HCT116 (cell line): ENCODE results near the gene ZSWIM5. TPM values are rescaled to one million over a fixed set of nuclear protein-coding genes. Genes with fewer than 3 reads are reported as not detected.
"Not testable (repeated sequence)": the region's sequence is repeated elsewhere in the genome, so short reads cannot be mapped to it uniquely, and the experiment has no call there.

Experiments used
- ATAC-seq: fragments of 200-7000 bp; cut with Tn5 transposase; 2 replicates; pipeline ENCODE4 v1.9.1; 2020; ENCODE audit warnings: mild to moderate bottlenecking, moderate library complexity
- BruUV-seq: library from RNA; stranded (reverse); fragments of 400-500 nt; replicated peaks from 2 replicates; lab custom pipeline; 2021; lab: Mats Ljungman, UMichigan
- CTCF ChIA-PET: fragments of 300-600 bp; sonication (Branson Sonifier 250); formaldehyde crosslinking; loops from one replicate; lab custom pipeline; 2021; ENCODE audit warnings: antibody characterized with exemption; lab: Charles Lee
- POLR2A ChIA-PET: fragments of 300-600, 350-600 bp; sonication (Branson Sonifier 250); formaldehyde crosslinking; loops from one replicate; lab custom pipeline; 2021; ENCODE audit warnings: antibody characterized with exemption; lab: Charles Lee
- RAD21 ChIA-PET, 2 experiments: fragments of 300-600 bp; sonication (Branson Sonifier 250); formaldehyde crosslinking; loops; one replicate each; lab custom pipeline; 2023; ENCODE audit warnings: low total read pairs in 2 of 2; ENCODE audit not compliant: uncharacterized antibody in 2 of 2, unreplicated experiment in 2 of 2, low non-redundant PET in 1 of 2; lab: Charles Lee
- DNase-seq: peaks from one replicate; pipeline ENCODE4 v3.0.0-alpha.2; 2010; ENCODE audit warnings: low read depth, low spot score
- H2AFZ ChIP-seq: fragments of 200-600 bp; shearing (Covaris generic), sonication (generic); 2 replicates; pipeline ENCODE4 v1.6.1; 2017; ENCODE audit warnings: low read depth, mixed run types, mixed read lengths, antibody characterized with exemption, low read length; ENCODE audit not compliant: poor library complexity, severe bottlenecking
- H3K27ac ChIP-seq: 2 replicates; pipeline ENCODE4 v1.5.1; 2012; ENCODE audit warnings: low read depth, low read length
- H3K27me3 ChIP-seq: fragments of 200-600 bp; sonication (generic); 2 replicates; pipeline ENCODE4 v1.6.1; 2016; ENCODE audit warnings: mixed run types, low read length, mixed read lengths; ENCODE audit not compliant: insufficient read depth
- H3K36me3 ChIP-seq, 2 experiments: fragments of 200-500 bp in 1 of 2; fragments of 200-600 bp in 1 of 2; sonication (Bioruptor generic) in 1 of 2; sonication (generic) in 1 of 2; 2 replicates each; pipeline versions ENCODE4 v1.5.1 to v1.6.1; 2014 to 2016; ENCODE audit warnings: low read length in 2 of 2, inconsistent platforms in 1 of 2, mixed read lengths in 1 of 2, mixed run types in 1 of 2; ENCODE audit not compliant: insufficient read depth in 2 of 2, control insufficient read depth in 1 of 2
- H3K4me1 ChIP-seq, 2 experiments: fragments of 200-600 bp in 1 of 2; sonication (generic) in 1 of 2; 2 replicates each; pipeline versions ENCODE4 v1.5.1 to v1.6.1; 2012 to 2017; ENCODE audit warnings: low read length in 2 of 2, inconsistent platforms in 1 of 2, mild to moderate bottlenecking in 1 of 2, mixed read lengths in 1 of 2, mixed run types in 1 of 2, moderate library complexity in 1 of 2; ENCODE audit not compliant: insufficient read depth in 2 of 2, control insufficient read depth in 1 of 2
- H3K4me2 ChIP-seq: fragments of 200-600 bp; sonication (generic); 2 replicates; pipeline ENCODE4 v1.6.1; 2017; ENCODE audit warnings: mixed run types, low read length, mixed read lengths
- H3K4me3 ChIP-seq, 2 experiments: fragments of 200-600 bp in 1 of 2; sonication (generic) in 1 of 2; replicated peaks in 1 of 2; 2 replicates each; pipeline ENCODE4 v1.5.1; 2011 to 2016; ENCODE audit warnings: low read length in 2 of 2, control low read depth in 1 of 2, low read depth in 1 of 2, mild to moderate bottlenecking in 1 of 2, mixed read lengths in 1 of 2, mixed run types in 1 of 2
- H3K79me2 ChIP-seq: fragments of 200-600 bp; sonication (generic); 2 replicates; pipeline ENCODE4 v1.6.1; 2017; ENCODE audit warnings: mild to moderate bottlenecking, mixed run types, low read length, moderate library complexity, mixed read lengths; ENCODE audit not compliant: insufficient read depth
- H3K9ac ChIP-seq: fragments of 200-600 bp; sonication (generic); 2 replicates; pipeline ENCODE4 v1.6.1; 2016; ENCODE audit warnings: low read length, mixed read lengths
- H3K9me2 ChIP-seq: fragments of 200-600 bp; sonication (generic), shearing (Covaris generic); 2 replicates; pipeline ENCODE4 v1.6.1; 2017; ENCODE audit warnings: mixed run types, mild to moderate bottlenecking, moderate library complexity; ENCODE audit not compliant: insufficient read depth
- H3K9me3 ChIP-seq, 2 experiments: fragments of 200-500 bp in 1 of 2; fragments of 200-600 bp in 1 of 2; sonication (Bioruptor generic) in 1 of 2; sonication (generic) in 1 of 2; 2 replicates each; pipeline ENCODE4 v1.6.1; 2014 to 2017; ENCODE audit warnings: low read length in 2 of 2, mixed read lengths in 2 of 2, inconsistent platforms in 1 of 2, low read depth in 1 of 2, mild to moderate bottlenecking in 1 of 2, mixed run types in 1 of 2, moderate library complexity in 1 of 2; ENCODE audit not compliant: control insufficient read depth in 1 of 2, insufficient read depth in 1 of 2
- H4K20me1 ChIP-seq: fragments of 200-600 bp; sonication (generic), shearing (Covaris generic); 2 replicates; pipeline ENCODE4 v1.6.1; 2017; ENCODE audit warnings: mixed run types, mild to moderate bottlenecking, moderate library complexity; ENCODE audit not compliant: insufficient read depth
- ELF1 ChIP-seq: IDR thresholded peaks from 2 replicates; pipeline ENCODE4 v1.6.1; 2012; ENCODE audit warnings: low read depth, borderline replicate concordance
- EZH2phosphoT487 ChIP-seq: fragments of 200-600 bp; IDR thresholded peaks from 2 replicates; pipeline ENCODE4 v1.6.1; 2018; ENCODE audit warnings: antibody characterized with exemption, borderline replicate concordance
- JUND ChIP-seq: IDR thresholded peaks from 2 replicates; pipeline ENCODE4 v1.6.1; 2012
- POLR2A ChIP-seq: IDR thresholded peaks from 2 replicates; pipeline ENCODE4 v1.7.0; 2011; ENCODE audit warnings: borderline replicate concordance; ENCODE audit not compliant: insufficient read depth, insufficient read length; ENCODE audit errors: extremely low read depth
- SRF ChIP-seq: IDR thresholded peaks from 2 replicates; pipeline ENCODE4 v1.6.1; 2012; ENCODE audit warnings: low read depth
- ZFX ChIP-seq: fragments of 450-650 bp; IDR thresholded peaks from 2 replicates; pipeline ENCODE4 v1.6.1; 2017
- intact Hi-C: fragments of 100-400 bp; cut with micrococcal nuclease; formaldehyde crosslinking; loops from 2 replicates; pipeline ENCODE4 v1.10.0; 2022
- total RNA-seq: library from RNA; stranded (reverse); gene quantifications from one replicate; pipeline ENCODE4 v1.2.1, GENCODE V29; 2021; ENCODE audit not compliant: unreplicated experiment

ZSWIM5 gene
- total RNA-seq, 1 experiment from 2014 or later, result 1.1 TPM

DNA sequence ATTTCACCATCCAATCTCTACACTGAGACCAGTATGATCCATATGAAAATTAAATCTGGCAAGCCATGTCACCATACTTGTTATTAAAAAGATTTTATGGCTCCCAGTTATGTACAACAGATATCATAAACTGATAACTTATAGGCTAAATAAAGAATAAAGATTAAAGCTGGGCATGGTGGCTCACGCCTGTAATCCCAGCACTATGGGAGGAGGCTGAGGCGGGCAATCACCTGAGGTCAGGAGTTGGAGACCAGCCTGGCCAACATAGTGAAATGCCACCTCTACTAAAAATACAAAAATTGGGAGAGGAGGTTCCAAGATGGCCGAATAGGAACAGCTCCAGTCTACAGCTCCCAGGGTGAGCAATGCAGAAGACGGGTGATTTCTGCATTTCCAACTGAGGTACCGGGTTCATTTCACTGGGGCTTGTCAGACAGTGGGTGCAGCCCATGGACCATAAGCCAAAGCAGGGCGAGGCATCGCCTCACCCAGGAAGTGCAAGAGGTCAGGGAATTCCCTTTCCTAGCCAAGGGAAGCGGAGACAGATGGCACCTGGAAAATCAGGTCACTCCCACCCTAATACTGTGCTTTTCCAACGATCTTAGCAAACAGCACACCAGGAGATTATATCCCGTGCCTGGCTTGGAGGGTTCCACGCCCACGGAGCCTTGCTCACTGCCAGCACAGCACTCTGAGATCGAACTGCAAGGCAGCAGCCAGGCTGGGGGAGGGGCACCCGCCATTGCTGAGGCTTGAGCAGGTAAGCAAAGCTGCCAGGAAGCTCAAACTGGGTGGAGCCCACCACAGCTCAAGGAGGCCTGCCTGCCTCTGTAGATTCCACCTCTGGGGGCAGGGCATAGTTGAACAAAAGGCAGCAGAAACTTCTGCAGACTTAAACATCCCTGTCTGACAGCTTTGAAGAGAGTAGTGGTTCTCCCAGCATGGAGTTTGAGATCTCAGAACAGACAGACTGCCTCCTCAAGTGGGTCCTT is 44.1 kb downstream of the ZSWIM5 start:
- H3K9ac ChIP-seq, H3K4me3 ChIP-seq, H3K36me3 ChIP-seq, H3K79me2 ChIP-seq, BruUV-seq, CTCF ChIA-PET, H3K27ac ChIP-seq, ATAC-seq, RAD21 ChIA-PET, H2AFZ ChIP-seq, H3K27me3 ChIP-seq, H4K20me1 ChIP-seq, intact Hi-C loops, DNase-seq, H3K4me1 ChIP-seq, H3K9me3 ChIP-seq, H3K9me2 ChIP-seq, H3K4me2 ChIP-seq, POLR2A ChIA-PET: not testable (repeated sequence)

GRCh38 chr1:45155957-45156356 is 50.4 kb downstream of the ZSWIM5 start:
- H3K27ac ChIP-seq, result no peak overlapping the region
- ChIA-PET CTCF (no interaction called here), RAD21 (no interaction called here), POLR2A (no interaction called here)
- H3K9me2 ChIP-seq, result no peaks in the 10 kb centered on the region
- no peaks in the 10 kb centered on the region for H3K27me3 ChIP-seq
- H3K4me1 ChIP-seq, result no peaks in the 10 kb centered on the region
- no peak overlapping the region for H3K4me3 ChIP-seq
- H4K20me1 ChIP-seq, result no peaks in the 10 kb centered on the region
- no peak overlapping the region for H2AFZ ChIP-seq
- H3K36me3 ChIP-seq, result no peaks in the 10 kb centered on the region
- TF ChIP-seq JUND (no peak), EZH2phosphoT487 (no peak), SRF (no peak), POLR2A (no peak), ZFX (no peak), ELF1 (no peak)
- TF ChIP-seq, all 23 proteins: peak for 0
- H3K4me2 ChIP-seq, result no peak overlapping the region
- H3K9ac ChIP-seq, result no peak overlapping the region
- no peaks in the 10 kb centered on the region for H3K9me3 ChIP-seq
- no peaks in the 10 kb centered on the region for H3K79me2 ChIP-seq
- intact Hi-C loops, result loop anchor here (5.0 kb wide), 1 partner anchor 46 kb away; no protein-coding TSS in a partner anchor
- no TSS peak for BruUV-seq
- DNase-seq (no peak), ATAC-seq (no peak)
